ENCODE data around the gene PYROXD2.
A peak's percentile ranks its signal among the peaks of the same experiment; 100 is the strongest.

The PYROXD2 gene

GRCh38 chr10:98370831-98371820 lies 43.9 kb downstream of the PYROXD2 start:
- H3K27ac ChIP-seq (ENCODE audit: low read depth, low read length) = peak overlapping the region; percentile 11
- H3K9me3 ChIP-seq (ENCODE audit: control insufficient read depth in 5 of 5, low read length in 5 of 5) = no peaks in the 10 kb centered on the region
- H3K36me3 ChIP-seq (ENCODE audit: control insufficient read depth in 5 of 5, insufficient read depth in 5 of 5, low read length in 5 of 5) = no peaks in the 10 kb centered on the region
- no peak overlapping the region for H3K9ac ChIP-seq (ENCODE audit: low read length in 5 of 5)
- H3K27me3 ChIP-seq (ENCODE audit: control insufficient read depth in 5 of 5, insufficient read depth in 4 of 5, low read length in 5 of 5) = no peaks in the 10 kb centered on the region
- peaks cover 3 to 28% (median 15%) of the 10 kb centered on the region in 5 donors for H3K4me1 ChIP-seq (ENCODE audit: control insufficient read depth in 5 of 5, insufficient read depth in 5 of 5, low read length in 5 of 5)
- peak overlapping the region in 3 of 5 donors; percentile 9 to 29 (median 13) for H3K4me3 ChIP-seq (ENCODE audit: low read depth in 1 of 5, low read length in 5 of 5)

- Histone ChIP-seq H3K27ac (ENCODE audit: low read depth, low read length) (no peak overlapping the region), H3K36me3 (ENCODE audit: control insufficient read depth in 5 of 5, insufficient read depth in 5 of 5, low read length in 5 of 5) (no peaks in the 10 kb centered on the region), H3K9me3 (ENCODE audit: control insufficient read depth in 5 of 5, low read length in 5 of 5) (no peaks in the 10 kb centered on the region), H3K4me1 (ENCODE audit: control insufficient read depth in 5 of 5, insufficient read depth in 5 of 5, low read length in 5 of 5) (peaks cover 3 to 24% (median 15%) of the 10 kb centered on the region in 5 donors), H3K9ac (ENCODE audit: low read length in 5 of 5) (no peak overlapping the region), H3K27me3 (ENCODE audit: control insufficient read depth in 5 of 5, insufficient read depth in 4 of 5, low read length in 5 of 5) (no peaks in the 10 kb centered on the region), H3K4me3 (ENCODE audit: low read depth in 1 of 5, low read length in 5 of 5) (no peak overlapping the region)
Measured at GRCh38 chr10:98369801-98370200, 45.2 kb downstream of the PYROXD2 start.

- no peaks in the 10 kb centered on the region for H3K27me3 ChIP-seq (ENCODE audit: control insufficient read depth in 5 of 5, insufficient read depth in 4 of 5, low read length in 5 of 5)
- no peaks in the 10 kb centered on the region for H3K9me3 ChIP-seq (ENCODE audit: control insufficient read depth in 5 of 5, low read length in 5 of 5)
- H3K4me1 ChIP-seq (ENCODE audit: control insufficient read depth in 5 of 5, insufficient read depth in 5 of 5, low read length in 5 of 5) = peaks cover 3 to 18% (median 15%) of the 10 kb centered on the region in 5 donors
- no peak overlapping the region for H3K4me3 ChIP-seq (ENCODE audit: low read depth in 1 of 5, low read length in 5 of 5)
- H3K9ac ChIP-seq (ENCODE audit: low read length in 5 of 5) = no peak overlapping the region
- no peak overlapping the region for H3K27ac ChIP-seq (ENCODE audit: low read depth, low read length)
- no peaks in the 10 kb centered on the region for H3K36me3 ChIP-seq (ENCODE audit: control insufficient read depth in 5 of 5, insufficient read depth in 5 of 5, low read length in 5 of 5)
Measured at GRCh38 chr10:98368644-98369043, 46.3 kb downstream of the PYROXD2 start.

GRCh38 chr10:98367604-98368451 lies 47.2 kb downstream of the PYROXD2 start:
- no peak overlapping the region for H3K4me3 ChIP-seq (ENCODE audit: low read depth in 1 of 5, low read length in 5 of 5)
- H3K4me1 ChIP-seq (ENCODE audit: control insufficient read depth in 5 of 5, insufficient read depth in 5 of 5, low read length in 5 of 5) = peaks cover 3 to 18% (median 13%) of the 10 kb centered on the region in 5 donors
- H3K9ac ChIP-seq (ENCODE audit: low read length in 5 of 5) = no peak overlapping the region
- no peaks in the 10 kb centered on the region for H3K9me3 ChIP-seq (ENCODE audit: control insufficient read depth in 5 of 5, low read length in 5 of 5)
- no peak overlapping the region for H3K27ac ChIP-seq (ENCODE audit: low read depth, low read length)
- no peaks in the 10 kb centered on the region for H3K36me3 ChIP-seq (ENCODE audit: control insufficient read depth in 5 of 5, insufficient read depth in 5 of 5, low read length in 5 of 5)
- no peaks in the 10 kb centered on the region for H3K27me3 ChIP-seq (ENCODE audit: control insufficient read depth in 5 of 5, insufficient read depth in 4 of 5, low read length in 5 of 5)

- H3K27me3 ChIP-seq (ENCODE audit: control insufficient read depth in 5 of 5, insufficient read depth in 4 of 5, low read length in 5 of 5) = no peaks in the 10 kb centered on the region
- H3K36me3 ChIP-seq (ENCODE audit: control insufficient read depth in 5 of 5, insufficient read depth in 5 of 5, low read length in 5 of 5) = no peaks in the 10 kb centered on the region
- H3K27ac ChIP-seq (ENCODE audit: low read depth, low read length) = no peak overlapping the region
- no peak overlapping the region for H3K4me3 ChIP-seq (ENCODE audit: low read depth in 1 of 5, low read length in 5 of 5)
- no peak overlapping the region for H3K9ac ChIP-seq (ENCODE audit: low read length in 5 of 5)
- H3K9me3 ChIP-seq (ENCODE audit: control insufficient read depth in 5 of 5, low read length in 5 of 5) = no peaks in the 10 kb centered on the region
- peaks cover 4 to 18% (median 12%) of the 10 kb centered on the region in 5 donors for H3K4me1 ChIP-seq (ENCODE audit: control insufficient read depth in 5 of 5, insufficient read depth in 5 of 5, low read length in 5 of 5)
Measured at GRCh38 chr10:98366062-98366530, 48.9 kb downstream of the PYROXD2 start.

- no peaks in the 10 kb centered on the region for H3K9me3 ChIP-seq (ENCODE audit: control insufficient read depth in 5 of 5, low read length in 5 of 5)
- H3K4me1 ChIP-seq (ENCODE audit: control insufficient read depth in 5 of 5, insufficient read depth in 5 of 5, low read length in 5 of 5) = peaks cover 2 to 14% (median 9%) of the 10 kb centered on the region in 5 donors
- no peak overlapping the region for H3K9ac ChIP-seq (ENCODE audit: low read length in 5 of 5)
- no peaks in the 10 kb centered on the region for H3K27me3 ChIP-seq (ENCODE audit: control insufficient read depth in 5 of 5, insufficient read depth in 4 of 5, low read length in 5 of 5)
- H3K4me3 ChIP-seq (ENCODE audit: low read depth in 1 of 5, low read length in 5 of 5) = no peak overlapping the region
- no peak overlapping the region for H3K27ac ChIP-seq (ENCODE audit: low read depth, low read length)
- H3K36me3 ChIP-seq (ENCODE audit: control insufficient read depth in 5 of 5, insufficient read depth in 5 of 5, low read length in 5 of 5) = no peaks in the 10 kb centered on the region
Measured at GRCh38 chr10:98365406-98366061, 49.4 kb downstream of the PYROXD2 start.

GRCh38 chr10:98364432-98365102 lies 50.4 kb downstream of the PYROXD2 start:
- H3K4me1 ChIP-seq (ENCODE audit: control insufficient read depth in 5 of 5, insufficient read depth in 5 of 5, low read length in 5 of 5) = peaks cover 2 to 14% (median 8%) of the 10 kb centered on the region in 5 donors
- no peak overlapping the region for H3K4me3 ChIP-seq (ENCODE audit: low read depth in 1 of 5, low read length in 5 of 5)
- no peaks in the 10 kb centered on the region for H3K9me3 ChIP-seq (ENCODE audit: control insufficient read depth in 5 of 5, low read length in 5 of 5)
- H3K27me3 ChIP-seq (ENCODE audit: control insufficient read depth in 5 of 5, insufficient read depth in 4 of 5, low read length in 5 of 5) = no peaks in the 10 kb centered on the region
- H3K9ac ChIP-seq (ENCODE audit: low read length in 5 of 5) = no peak overlapping the region
- no peak overlapping the region for H3K27ac ChIP-seq (ENCODE audit: low read depth, low read length)
- no peaks in the 10 kb centered on the region for H3K36me3 ChIP-seq (ENCODE audit: control insufficient read depth in 5 of 5, insufficient read depth in 5 of 5, low read length in 5 of 5)

- H3K9ac ChIP-seq (ENCODE audit: low read length in 5 of 5) = no peak overlapping the region
- H3K9me3 ChIP-seq (ENCODE audit: control insufficient read depth in 5 of 5, low read length in 5 of 5) = no peaks in the 10 kb centered on the region
- H3K4me3 ChIP-seq (ENCODE audit: low read depth in 1 of 5, low read length in 5 of 5) = no peak overlapping the region
- H3K36me3 ChIP-seq (ENCODE audit: control insufficient read depth in 5 of 5, insufficient read depth in 5 of 5, low read length in 5 of 5) = no peaks in the 10 kb centered on the region
- peaks cover 2 to 14% (median 8%) of the 10 kb centered on the region in 5 donors for H3K4me1 ChIP-seq (ENCODE audit: control insufficient read depth in 5 of 5, insufficient read depth in 5 of 5, low read length in 5 of 5)
- H3K27ac ChIP-seq (ENCODE audit: low read depth, low read length) = no peak overlapping the region
- no peaks in the 10 kb centered on the region for H3K27me3 ChIP-seq (ENCODE audit: control insufficient read depth in 5 of 5, insufficient read depth in 4 of 5, low read length in 5 of 5)
Measured at GRCh38 chr10:98363220-98363619, 51.8 kb downstream of the PYROXD2 start.

Data from subcutaneous abdominal adipose tissue (tissue), 5 donors.